HG02588 (cell line): ENCODE results near the gene SLC51A.
"Not testable (repeated sequence)": the region's sequence is repeated elsewhere in the genome, so short reads cannot be mapped to it uniquely, and the experiment has no call there.

Experiments used
- ATAC-seq: cut with Tn5 transposase; IDR thresholded peaks from one replicate; pipeline ENCODE4 v1.9.1; 2021; ENCODE audit warnings: mild to moderate bottlenecking, moderate library complexity; ENCODE audit not compliant: unreplicated experiment

SLC51A gene

DNA sequence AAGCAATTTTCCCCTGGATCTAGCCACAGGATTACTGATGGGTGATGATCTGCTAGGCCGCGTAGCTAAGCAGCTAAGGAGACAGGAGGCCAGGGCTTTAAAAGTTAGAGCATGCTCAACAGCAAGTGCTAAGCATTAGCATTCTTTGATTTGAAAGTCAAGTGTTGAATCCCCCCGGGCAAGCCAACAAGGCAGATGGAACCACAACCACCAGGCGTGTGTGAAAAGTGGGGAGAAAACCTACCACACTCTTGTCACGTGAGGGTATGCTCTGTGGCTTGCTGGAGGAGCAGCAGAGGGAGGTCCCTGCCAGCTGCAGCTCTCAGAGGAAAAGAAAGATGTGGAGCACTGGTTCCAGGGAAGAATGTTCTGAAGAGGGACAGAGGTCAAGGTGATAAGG lies 20.9 kb downstream of the SLC51A start:
- ATAC-seq: no peak

DNA sequence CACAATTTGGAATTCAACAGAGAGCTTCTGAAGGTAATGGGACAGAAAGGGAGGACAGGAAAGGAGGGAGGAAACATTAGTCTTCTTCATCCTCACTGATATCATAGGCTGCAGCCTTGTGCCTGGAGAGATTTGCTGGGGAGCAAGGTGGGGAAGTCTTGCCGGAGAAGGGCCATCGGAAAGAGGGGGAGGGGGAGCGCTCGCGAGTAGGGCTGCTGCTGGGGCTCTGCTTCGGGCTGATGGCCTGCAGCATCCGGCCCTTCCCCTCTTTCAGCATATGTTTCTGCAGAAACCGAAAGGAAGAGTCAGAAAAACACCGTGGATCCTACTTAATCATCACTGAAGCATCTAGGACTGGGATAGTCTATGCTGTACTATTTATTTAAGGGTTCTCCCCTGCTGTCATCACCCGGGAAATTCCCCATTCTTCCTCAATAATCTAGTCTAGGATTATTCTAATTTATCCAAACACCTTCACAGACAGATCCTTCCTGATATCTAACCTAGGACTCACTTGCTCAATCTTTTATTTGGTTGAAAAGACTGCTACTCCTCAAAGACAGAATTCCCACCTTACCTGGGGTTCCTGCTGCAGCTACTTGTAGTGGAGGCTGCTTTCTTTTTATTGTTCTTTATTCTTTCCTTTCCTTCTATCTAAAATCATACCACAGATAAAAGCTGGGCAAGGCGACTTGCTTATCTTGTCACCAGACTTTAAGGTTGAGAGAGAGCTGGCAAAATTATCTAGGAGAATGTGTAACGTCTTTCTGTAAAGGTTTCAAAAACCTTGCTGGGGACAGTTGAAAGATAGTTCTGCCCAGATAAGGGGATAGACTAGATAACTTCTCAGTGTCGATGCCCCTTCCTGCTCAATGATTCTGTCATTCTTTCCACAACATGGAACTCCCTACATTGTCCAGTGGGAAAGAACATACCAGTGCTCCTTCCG lies 22.6 kb downstream of the SLC51A start:
- no peak for ATAC-seq

DNA sequence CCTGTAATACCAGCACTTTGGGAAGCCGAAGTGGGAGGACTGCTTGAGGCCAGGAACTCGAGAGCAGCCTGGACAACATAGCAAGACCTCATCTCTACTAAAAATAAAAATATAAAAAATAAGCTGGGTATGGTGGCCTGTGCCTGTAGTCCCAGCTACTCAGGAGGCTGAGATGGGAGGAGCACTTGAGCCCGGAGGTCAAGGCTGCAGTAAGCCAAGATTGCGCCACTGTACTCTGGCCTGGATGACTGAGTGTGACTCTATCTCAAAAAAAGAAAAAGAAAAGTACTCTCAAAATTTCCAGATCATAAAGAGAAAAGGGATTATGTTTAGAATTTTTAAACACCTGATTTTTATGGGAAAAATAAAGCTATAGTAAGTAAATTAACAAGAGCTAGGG lies 24.1 kb downstream of the SLC51A start:
- ATAC-seq: no peak

DNA sequence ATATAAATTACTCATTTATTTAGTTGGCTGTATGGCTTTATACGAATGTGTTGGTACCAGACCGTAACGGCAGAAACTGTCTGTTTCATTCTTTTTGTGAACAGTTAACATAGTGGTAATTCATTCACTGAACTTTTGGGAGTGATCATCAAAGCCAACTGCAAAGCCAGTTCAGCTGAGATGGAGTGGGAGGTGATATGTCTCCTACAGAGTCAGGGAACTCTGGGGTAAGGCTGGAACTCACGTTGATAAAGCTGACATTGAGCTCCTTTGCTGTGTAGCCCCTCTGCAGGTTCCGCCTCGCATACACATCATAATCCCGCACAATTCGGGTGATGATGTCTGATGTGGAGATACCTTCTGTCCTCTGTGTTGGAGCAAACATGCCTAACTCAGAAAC lies 25.4 kb downstream of the SLC51A start:
- ATAC-seq: no peak

DNA sequence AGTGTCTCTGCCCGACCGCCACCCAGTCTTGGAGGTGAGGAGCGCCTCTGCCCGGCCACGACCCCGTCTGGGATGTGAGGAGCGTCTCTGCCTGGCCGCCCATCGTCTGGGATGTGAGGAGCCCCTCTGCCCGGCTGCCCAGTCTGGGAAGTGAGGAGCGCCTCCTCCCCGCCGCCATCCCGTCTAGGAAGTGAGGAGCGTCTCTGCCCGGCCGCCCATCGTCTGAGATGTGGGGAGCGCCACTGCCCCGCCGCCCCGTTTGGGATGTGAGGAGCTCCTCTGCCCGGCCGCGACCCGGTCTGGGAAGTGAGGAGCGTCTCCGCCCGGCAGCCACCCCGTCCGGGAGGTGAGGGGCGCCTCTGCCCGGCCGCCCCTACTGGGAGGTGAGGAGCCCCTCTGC lies 27.8 kb downstream of the SLC51A start:
- ATAC-seq: not testable (repeated sequence)

DNA sequence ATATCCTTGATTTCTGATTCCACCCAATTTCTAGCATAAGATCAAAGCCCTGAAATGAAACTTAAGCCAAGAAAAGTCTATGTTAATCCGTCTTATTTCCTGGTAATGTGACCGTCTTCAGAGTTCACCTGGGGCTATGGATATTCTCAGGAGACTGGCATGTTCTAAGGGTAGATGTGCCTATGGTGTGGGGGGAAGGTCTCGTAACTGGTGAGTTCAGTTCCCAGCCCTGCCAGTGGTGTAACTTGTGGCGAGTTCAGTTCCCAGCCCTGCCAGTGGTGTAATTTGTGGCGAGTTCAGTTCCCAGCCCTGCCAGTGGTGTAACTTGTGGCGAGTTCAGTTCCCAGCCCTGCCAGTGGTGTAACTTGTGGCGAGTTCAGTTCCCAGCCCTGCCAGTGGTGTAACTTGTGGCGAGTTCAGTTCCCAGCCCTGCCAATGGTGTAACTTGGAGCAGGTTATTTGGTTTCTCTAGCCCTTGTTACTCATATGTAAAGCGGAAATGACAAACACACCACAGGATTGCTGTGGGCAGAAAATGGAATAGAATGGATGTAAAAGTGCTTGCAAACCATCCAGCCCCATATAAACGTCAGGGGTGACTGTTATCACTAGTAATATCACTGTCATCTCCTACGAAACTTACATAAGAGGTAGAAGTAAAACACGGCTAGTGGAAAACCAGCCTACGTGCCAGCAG lies 30.4 kb downstream of the SLC51A start:
- ATAC-seq: no peak

DNA sequence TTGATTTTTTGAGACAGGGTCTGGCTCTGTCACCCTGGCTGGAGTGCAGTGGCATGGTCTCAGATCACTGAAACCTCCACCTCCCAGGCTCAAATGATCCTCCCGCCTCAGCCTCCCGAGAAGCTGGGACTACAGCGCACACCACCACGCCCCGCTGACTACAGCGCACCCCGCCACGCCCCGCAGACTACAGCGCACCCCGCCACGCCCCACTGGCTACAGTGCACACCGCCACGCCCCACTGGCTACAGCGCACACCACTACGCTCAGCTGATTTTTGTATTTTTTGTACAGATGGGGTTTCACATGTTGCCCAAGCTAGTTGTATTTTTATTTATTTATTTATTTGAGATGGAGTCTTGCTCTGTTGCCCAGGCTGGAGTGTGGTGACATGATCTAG lies 35.6 kb downstream of the SLC51A start:
- no peak for ATAC-seq

DNA sequence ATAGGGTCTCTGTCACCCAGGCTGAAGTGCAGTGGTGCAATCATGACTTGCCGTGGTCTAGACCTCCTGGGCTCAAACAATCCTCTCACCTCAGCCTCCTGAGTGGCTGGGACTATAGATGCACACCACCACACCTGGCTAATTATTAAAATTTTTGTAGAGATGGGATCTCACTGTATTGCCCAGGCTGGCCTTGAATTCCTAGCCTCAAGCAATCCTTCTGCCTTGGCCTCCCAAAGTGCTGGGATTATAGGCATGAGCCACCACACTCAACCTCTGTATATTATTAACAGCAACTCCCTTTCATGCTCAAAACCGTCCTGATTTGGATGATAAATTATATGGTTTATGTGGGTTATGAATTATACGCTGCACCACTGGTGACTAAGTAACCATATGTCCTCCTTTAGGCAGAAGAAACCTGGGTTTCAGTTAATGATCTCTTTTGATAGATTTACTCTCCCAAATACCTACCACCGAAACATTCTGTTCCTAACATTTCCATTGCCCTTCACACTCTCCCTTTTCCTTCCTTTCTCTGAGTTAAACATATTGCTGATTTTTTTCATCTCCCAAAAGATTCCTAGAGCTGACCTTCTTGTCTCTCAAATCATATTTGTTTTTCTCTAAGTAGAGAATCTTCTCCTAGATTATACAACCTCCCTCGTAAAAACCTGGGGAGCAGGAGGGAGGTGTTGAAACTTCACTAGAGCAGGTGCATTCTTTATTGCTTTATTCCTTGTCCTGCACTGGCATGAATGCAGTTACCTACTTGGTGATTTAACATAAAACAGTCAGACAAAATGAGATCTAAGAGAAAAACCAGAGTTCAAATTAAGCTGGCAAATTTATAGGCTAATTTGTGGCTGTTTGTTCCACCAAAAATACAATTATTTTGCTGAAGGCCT lies 38.3 kb downstream of the SLC51A start:
- no peak for ATAC-seq

DNA sequence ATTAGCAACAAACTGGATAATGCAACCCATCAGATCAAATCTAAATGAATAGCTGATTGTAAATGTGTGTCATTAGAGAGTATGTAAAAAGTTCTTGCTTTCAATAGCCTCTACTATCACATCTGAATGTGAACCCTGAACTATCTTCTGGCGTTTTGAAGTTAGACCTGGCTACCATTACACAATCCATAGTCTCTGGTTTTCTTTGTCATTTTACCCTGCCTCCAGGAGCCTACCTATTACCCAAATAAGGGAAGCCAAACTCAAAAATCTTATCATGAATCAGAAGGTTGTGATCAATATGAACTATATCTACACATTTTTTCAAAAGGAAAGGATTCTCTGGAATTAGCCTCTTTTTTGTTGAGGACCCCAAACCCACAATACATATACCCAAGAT lies 39.4 kb downstream of the SLC51A start:
- ATAC-seq: no peak

DNA sequence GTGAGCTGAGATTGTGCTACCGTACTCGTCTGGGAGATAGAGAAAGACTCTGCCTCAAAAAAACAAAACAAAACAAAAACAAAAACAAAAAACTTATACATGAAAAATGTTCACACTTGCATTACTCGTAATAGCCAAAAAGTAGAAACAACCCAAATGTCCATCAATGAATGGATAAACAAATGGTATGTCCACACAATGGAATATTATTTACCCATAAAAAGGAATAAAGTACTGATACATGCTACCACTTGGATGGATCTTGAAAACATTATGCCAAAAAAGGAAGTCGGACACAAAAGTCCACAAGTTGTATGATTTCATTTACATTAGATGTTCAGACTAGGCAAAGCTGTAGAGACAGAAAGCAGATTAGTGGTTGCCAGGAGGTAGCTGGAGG lies 44.5 kb downstream of the SLC51A start:
- ATAC-seq: no peak

DNA sequence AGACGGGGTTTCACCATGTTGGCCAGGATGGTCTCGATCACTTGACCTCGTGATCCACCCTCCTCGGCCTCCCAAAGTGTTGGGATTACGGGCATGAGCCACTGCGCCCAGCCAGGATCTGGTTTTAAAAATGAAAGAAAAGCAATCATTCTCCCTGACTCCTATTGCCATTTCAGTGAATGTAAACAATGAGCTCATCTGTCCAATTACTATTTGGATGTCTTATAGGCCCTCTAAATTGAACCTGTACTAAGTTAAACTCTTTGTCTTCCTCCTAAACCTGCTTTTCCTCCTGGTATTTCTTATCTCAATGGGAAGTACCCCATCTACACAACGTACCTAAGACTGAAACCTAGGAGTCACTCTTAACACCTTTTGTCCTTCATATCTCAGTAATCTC lies 47.5 kb downstream of the SLC51A start:
- no peak for ATAC-seq

DNA sequence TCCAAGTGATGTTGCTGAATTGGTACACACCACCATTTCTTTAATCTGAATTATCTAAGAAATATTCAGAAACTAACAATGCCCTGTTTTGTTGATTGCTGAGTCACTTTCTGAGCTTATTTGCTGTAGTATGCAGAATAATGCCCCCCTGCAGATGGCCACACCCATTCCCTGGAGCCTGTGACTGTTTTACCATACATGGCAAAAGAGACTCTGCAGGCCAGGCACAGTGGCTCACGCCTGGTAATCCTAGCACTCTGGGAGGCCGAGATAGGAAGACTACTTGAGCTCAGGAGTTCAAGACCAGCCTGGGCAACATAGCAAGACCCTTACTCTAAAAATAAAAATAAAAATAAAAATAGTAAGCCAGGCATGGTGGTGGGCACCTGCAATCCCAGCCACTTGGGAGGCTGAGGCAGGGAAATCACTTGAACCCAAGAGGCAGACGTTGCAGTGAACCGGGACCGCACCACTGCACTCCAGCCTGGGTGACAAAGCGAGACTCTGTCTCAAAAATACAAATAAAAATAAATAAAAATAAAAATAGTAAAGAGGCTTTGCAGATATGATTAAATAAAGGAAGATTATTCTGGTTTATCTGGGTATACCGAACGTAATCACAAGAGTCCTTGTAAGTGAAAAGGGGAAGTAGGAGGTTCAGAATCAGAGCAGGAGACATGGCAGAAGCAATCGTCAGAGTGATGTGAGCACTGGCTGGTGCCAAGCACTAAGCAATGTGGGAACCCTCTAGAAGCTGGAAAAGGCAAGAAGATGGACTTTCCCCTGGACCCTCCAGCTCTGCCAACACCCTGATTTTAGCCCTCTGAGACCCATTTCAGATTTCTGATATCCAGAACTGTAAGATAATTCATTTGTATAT lies 52.2 kb downstream of the SLC51A start:
- ATAC-seq: no peak

DNA sequence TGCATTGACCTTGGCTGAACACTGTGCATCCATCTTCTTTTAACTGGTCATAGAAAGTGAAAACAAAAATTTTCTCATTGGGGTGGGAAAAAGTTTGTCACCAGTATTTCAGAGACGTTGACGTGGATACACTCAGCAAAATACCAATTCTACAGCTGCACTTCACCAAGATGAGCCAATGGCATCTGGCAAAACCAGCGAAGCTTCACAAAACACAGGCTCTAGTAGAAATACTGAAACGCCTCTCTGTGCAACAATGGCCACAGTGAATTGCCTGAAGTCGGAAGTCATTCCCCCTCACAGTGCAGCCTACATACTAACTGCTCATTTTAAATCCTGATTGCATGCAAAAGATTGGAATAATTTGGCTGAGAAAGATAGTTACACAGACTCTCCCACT lies 54.2 kb downstream of the SLC51A start:
- no peak for ATAC-seq

DNA sequence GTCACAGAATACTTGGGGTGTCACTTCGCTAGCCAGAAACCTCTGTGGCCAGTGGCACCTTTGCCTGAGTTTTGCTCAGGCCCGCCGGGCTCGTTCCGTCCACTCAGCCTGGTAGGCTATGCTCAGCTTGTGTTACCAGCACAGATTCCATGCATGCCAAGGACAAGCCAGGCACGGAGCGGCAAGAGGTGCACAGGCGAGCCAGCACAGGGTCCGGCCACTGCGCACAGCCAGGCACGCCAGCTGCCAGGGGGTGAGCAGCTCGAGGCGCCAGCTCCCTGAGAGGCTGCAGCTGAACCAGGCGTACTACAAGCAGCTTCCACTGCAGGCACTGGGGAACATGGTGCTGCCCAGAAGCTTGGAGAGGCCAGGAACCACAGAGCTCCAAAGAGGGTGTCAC lies 56.5 kb downstream of the SLC51A start:
- ATAC-seq: no peak

DNA sequence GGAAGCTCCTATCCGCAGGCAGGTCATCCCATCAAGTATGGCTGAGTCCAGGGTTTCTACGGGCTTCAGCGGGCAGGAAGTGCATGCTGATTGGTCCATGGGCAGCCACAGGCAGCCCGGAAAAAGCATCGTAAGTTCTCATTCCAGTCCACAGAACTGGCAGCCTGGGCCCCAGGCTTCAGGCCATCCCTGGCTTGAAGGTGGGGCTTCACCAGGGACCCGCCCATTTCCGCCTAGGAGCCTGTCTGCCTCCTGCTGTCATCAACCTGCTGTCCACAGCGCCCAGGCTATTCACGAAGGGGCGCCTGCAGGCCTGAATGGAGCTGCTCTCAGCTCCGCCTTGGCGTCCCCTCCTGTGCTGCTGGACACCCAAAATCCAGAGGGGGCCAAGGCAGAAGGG lies 57.3 kb downstream of the SLC51A start:
- ATAC-seq: no peak

DNA sequence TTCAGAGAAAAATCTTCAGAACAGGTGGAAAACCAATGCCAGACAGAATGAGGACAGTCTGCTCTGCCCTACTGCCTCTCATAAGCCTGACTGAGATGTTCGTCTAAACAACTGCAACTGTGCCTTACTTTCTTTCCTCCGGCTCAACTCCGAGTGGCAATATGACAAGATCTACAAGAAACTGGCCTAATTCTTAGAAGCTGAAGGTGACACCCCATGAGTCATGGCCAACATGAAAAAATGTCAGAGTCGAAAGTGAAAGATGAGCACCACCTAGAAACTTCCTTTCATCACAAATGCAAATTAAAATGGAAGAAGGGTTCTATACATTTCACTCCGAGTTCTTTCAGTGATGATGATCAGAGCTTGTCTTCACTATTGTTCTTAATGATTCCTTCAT lies 58.3 kb downstream of the SLC51A start:
- peak; percentile 85 for ATAC-seq

DNA sequence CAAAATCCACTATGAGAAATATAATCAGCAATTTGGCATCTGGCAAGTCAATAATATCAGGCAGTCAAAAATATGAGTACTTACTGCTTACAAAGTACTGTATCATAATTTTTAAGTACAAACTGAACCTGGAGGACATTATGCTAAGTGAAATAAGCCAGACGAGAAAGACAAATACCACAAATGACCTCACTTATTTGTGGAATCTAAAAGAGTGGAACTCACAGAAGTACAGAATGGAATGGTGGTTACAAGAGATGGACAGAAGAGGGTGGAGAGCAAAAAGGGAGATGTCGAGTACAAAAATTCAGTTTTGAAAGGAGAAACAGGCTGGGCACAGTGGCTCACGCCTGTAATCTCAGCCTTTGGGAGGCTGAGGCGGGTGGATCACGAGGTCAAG lies 58.8 kb downstream of the SLC51A start:
- ATAC-seq: no peak

DNA sequence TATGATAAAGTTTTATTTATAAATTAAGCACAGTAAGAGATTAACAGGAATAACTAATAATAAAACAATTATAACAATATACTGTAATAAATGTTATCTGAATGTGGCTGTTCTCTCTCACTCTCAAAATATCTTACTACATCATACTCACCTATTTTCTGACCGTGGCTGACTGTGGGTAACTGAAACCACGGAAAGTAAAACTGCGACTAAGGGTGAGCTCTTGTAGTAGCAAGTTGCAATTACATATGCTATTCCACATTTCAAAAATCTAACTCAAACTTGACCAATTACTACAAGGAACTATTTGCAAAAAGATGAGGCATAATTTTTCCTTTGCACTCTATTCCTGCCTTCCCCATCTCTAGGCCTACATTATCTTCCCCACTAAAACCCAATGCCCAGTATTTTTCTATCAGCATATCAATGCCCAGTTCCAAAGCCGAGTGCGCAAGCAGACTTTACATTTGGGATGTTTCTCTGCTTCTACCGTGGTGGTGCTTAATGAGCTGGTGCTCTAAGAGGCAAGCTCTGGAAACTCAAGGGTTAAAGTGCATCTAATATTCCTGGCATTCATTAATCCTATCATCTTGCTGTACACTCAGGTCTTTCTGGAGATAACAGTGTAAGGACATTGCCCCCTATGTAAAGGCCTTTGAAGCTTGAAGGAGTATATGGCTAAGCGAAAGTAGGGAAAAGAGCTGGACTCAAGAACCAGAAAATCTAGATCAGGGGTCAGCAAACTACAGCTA lies 64.5 kb downstream of the SLC51A start:
- no peak for ATAC-seq

DNA sequence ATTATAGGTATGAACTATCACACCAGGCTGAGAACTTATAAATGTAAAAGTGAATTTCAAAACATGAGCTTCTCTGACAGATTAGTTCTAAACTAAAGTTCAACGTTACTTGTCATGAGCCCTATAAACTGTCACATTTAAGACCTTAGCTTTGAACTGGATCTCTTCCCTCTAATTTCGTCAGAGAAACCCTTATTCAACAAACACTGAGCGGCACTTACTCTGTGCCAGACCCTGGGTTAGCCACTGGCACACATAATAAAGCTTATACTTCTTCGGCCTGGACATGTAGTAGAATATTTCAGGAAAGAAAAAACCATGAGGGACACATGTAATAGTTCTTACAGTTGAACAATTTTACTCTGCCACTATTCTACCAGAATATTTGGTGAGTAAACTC lies 65.6 kb downstream of the SLC51A start:
- no peak for ATAC-seq
